Measurements from ENCODE around the gene RBP3. TPM values are rescaled to one million over a fixed set of nuclear protein-coding genes. Genes with fewer than 3 reads are reported as not detected.
"Not testable (repeated sequence)": the region's sequence is repeated elsewhere in the genome, so short reads cannot be mapped to it uniquely, and the experiment has no call there.

RBP3 gene
- total RNA-seq, 1 donor from 2014 or later, result not detected

DNA sequence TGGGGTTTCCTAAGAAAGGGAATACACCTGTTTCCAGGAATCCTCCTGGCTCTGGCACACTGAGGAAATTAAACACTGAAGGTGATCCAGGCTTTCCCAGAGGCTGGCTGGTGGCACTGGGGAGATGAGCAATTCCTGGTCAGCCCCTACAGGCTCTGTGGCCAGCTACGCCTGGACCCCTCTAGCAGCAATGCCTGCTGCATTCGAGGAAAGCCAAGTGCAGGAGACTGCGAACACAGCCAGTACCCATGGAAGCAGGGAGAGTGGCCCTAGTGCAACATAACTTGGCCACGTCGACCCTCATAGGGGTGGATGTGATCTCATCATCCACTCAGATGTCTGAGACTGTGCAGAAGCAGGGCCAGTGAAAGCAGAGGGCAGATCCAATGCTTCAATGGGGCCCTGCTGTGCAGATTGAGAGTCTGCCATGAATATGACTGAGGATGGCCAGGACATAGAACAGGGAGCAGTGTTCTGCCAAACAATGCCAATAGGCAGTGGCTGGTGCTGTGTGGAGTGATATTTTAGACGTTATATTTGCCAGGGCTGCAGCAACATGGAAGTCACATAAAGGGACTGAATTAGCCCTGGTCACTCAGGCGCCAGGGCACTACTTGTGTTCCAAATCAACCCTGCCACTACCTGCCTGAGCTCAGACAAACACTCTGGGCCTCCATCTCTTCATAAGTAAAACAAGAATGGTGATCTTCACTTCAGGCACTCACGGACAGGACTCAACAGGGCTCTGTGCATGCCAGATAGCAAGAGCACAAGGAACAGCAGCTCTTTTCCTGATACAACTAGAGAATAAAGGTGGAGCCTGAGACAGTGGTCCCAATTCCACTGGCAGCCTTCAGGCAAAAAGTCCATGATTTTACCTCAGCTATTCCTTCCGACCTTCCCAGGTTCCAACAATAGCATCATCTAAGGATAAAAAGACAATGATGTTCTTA is 33.5 kb downstream of the RBP3 start:
- Histone ChIP-seq H3K4me1 (peaks cover 6% of the 10 kb centered on the region), H3K27ac (no peak overlapping the region), H3K9me3 (no peaks in the 10 kb centered on the region), H3K27me3 (ENCODE audit: low read depth) (peaks cover 10% of the 10 kb centered on the region), H3K4me3 (no peak overlapping the region), H3K36me3 (no peaks in the 10 kb centered on the region)
- intact Hi-C loops (cut with DNase I), result no loop called here
- no peak for ATAC-seq
- TF ChIP-seq, protein P1, sequence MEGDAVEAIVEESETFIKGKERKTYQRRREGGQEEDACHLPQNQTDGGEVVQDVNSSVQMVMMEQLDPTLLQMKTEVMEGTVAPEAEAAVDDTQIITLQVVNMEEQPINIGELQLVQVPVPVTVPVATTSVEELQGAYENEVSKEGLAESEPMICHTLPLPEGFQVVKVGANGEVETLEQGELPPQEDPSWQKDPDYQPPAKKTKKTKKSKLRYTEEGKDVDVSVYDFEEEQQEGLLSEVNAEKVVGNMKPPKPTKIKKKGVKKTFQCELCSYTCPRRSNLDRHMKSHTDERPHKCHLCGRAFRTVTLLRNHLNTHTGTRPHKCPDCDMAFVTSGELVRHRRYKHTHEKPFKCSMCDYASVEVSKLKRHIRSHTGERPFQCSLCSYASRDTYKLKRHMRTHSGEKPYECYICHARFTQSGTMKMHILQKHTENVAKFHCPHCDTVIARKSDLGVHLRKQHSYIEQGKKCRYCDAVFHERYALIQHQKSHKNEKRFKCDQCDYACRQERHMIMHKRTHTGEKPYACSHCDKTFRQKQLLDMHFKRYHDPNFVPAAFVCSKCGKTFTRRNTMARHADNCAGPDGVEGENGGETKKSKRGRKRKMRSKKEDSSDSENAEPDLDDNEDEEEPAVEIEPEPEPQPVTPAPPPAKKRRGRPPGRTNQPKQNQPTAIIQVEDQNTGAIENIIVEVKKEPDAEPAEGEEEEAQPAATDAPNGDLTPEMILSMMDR (IDR thresholded peaks at IDR 0.05), result no peak
- no peak for DNase-seq

DNA sequence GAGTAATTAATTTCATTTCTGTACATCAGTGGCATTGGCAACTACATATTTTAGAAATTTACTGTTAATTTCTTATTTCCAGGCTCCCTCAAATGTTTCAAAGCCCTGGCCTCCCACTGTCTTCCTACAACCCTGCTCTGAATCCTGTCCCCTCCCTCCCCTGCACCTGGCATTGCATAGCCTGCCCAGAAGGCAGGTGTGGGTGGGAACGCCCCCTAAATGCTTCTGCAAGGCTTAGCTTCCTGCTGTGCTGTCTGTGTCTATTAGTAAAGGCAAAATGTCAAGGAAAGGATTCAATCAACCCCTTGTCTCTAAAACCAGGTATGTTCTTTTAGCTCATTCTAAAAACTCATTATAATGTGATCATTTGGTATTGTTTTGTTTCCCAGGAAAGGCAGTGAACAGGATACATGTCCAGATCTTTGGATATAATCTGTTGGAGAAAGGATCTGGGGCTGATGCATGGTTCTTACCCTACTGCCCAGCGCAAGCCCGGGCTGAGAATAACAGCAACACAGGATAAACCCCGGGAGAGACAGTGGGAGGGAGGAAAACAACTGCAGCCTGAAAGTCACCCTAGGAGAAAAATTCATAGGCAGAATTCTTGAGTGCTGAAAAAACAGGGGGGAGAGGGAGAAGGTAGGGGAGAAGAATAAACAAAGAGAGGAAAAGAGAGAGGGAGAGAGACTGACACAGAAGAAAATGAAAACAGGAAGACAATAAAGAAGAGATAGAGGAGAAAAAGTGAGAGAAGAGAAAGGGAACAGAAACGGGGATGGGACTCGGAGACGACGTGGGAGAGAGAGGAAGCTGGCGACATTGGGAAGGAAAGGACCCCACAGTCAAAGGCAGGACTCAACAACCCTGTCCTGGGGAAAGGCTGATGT is 35.3 kb downstream of the RBP3 start:
- ATAC-seq, result no peak
- Histone ChIP-seq H3K4me3 (peak overlapping the region; percentile 84), H3K4me1 (peaks cover 6% of the 10 kb centered on the region), H3K9me3 (no peaks in the 10 kb centered on the region), H3K27me3 (ENCODE audit: low read depth) (peaks cover 10% of the 10 kb centered on the region), H3K27ac (no peak overlapping the region), H3K36me3 (no peaks in the 10 kb centered on the region)
- intact Hi-C loops (cut with DNase I), result no loop called here
- DNase-seq, result no peak
- TF ChIP-seq, protein P1 (IDR thresholded peaks at IDR 0.05), result no peak

DNA sequence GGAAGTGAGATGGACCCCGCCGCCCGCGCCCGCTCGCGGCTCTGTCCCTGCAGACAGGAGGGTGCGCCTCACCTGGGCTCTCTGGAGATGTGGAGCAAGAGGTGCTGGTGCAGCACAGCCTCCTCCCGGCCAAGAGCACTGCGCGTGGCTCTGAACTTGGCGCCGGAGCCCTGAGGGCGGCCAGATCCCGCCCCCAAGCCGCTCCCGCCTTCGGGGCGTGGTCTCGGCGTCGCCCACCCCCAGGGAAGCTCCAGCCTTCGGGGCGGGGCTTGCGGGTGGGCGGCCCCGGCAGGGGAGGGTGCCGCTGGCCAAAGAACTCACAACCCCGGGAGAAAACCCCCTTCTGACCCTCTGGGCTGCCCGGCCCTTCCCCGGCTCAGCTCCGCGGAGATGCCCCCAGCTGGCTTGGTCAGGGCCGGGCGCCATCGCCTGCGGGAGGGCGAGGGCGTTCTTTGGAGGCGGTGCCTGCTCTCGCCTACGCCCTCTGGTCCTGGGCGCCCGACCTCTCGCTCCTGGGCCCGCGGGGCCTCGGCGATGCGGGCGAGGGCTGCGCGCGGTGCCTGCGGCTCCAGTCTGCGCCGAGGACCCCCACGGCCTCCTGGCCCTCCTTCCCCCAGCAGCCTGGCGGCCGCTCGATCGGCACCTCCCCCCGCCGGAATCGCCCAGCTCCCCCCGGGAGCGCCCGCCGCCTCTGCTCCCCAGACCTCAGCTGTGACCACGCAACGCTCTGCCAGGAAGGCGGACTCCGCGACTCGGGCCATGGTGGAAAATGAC is 36.2 kb downstream of the RBP3 start, which contains the start of gene ZNF488:
TSS of gene ZNF488 (minus strand) at position 146 of the 774 bp plus-strand sequence. CDS start 15,464 bp downstream, outside the sequence.
- ATAC-seq (peak; percentile 97 to 99), DNase-seq (peak; percentile 86)
- peaks cover 6% of the 10 kb centered on the region for H3K4me1 ChIP-seq
- peak within 1 kb of the TSS; percentile 84 for H3K4me3 ChIP-seq
- no peaks in the 10 kb centered on the region for H3K9me3 ChIP-seq
- intact Hi-C loops (cut with DNase I), result no loop called here
- H3K27me3 ChIP-seq (ENCODE audit: low read depth), result peaks cover 10% of the 10 kb centered on the region
- TF ChIP-seq, protein P1 (IDR thresholded peaks at IDR 0.05), result no peak
- H3K27ac ChIP-seq, result peak within 1 kb of the TSS; percentile 72
- no peaks in the 10 kb centered on the region for H3K36me3 ChIP-seq

DNA sequence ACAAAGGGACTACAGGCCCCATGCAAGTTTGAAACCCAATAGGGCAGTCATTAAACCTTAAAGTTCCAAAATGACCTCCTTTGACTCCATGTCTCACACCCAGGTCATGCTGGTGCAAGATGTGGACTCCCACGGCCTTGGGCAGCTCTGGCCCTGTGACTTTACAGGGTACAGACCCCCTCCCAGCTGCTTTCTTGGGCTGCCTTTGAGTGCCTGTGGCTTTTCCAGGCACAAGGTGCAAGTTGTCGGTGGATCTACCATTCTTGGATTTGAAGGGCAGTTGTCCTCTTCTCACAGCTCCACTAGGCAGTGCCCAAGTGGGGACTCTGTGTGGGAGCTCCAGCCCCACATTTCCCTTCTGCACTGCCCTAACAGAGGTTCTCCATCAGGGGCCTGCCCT is 37.9 kb downstream of the RBP3 start:
- not testable (repeated sequence) for DNase-seq, H3K4me3 ChIP-seq, ATAC-seq

DNA sequence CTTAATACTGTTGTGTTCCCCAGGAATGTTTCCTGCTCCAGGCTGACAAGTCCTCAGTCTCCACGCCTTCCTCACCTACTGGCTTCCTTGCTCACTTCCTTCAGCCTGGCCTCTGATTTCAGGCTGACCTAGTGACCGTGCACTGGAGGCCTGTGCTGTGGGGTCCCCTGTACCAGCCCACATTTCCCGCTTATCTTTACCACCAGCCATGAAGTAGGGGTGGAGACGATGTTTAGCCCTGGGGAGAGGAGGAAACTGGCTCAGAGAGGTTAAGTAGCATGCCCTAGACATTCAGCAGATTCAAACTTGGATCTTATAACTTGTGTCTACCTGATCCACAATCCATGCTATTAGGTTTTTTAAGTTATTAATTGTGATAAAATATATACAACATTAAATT is 40.7 kb downstream of the RBP3 start:
- peaks cover 2% of the 10 kb centered on the region for H3K4me1 ChIP-seq
- TF ChIP-seq, protein P1 (IDR thresholded peaks at IDR 0.05), result no peak
- no peaks in the 10 kb centered on the region for H3K9me3 ChIP-seq
- DNase-seq, result no peak
- no peaks in the 10 kb centered on the region for H3K36me3 ChIP-seq
- H3K4me3 ChIP-seq, result no peak overlapping the region
- H3K27ac ChIP-seq, result no peak overlapping the region
- no peak for ATAC-seq
- intact Hi-C loops (cut with DNase I), result no loop called here
- no peaks in the 10 kb centered on the region for H3K27me3 ChIP-seq (ENCODE audit: low read depth)

More for the DNA sequence above, 37.9 kb downstream of the RBP3 start:
- H3K27ac ChIP-seq; H3K27me3 ChIP-seq (ENCODE audit: low read depth); H3K36me3 ChIP-seq; intact Hi-C loops (cut with DNase I); H3K9me3 ChIP-seq; H3K4me1 ChIP-seq: not testable (repeated sequence)
